CD4-positive, alpha-beta T cell treated with Interleukin-15 for 4 hours (primary cell): ENCODE data around the gene CENPQ.

ENCODE experiments used
- DNase-seq: peaks from one replicate; pipeline ENCODE4 v3.0.0-alpha.2; 2020; ENCODE audit warnings: low spot score

The CENPQ gene

GRCh38 chr6:49506569-49507111 lies 43.5 kb downstream of the CENPQ start:
- DNase-seq = no peak

- no peak for DNase-seq
These were observed 46.2 kb downstream of the CENPQ start for GRCh38 chr6:49509342-49509741.

GRCh38 chr6:49513153-49513989 lies 50.2 kb downstream of the CENPQ start:
- no peak for DNase-seq

GRCh38 chr6:49514571-49515484 lies 51.7 kb downstream of the CENPQ start:
- DNase-seq = no peak

- no peak for DNase-seq
These were observed 52.4 kb downstream of the CENPQ start for GRCh38 chr6:49515485-49516146.

- DNase-seq = no peak
These were observed 53.0 kb downstream of the CENPQ start for GRCh38 chr6:49516147-49516505.

- no peak for DNase-seq
These were observed 54.7 kb downstream of the CENPQ start for GRCh38 chr6:49517919-49518318.

- DNase-seq = no peak
These were observed 56.5 kb downstream of the CENPQ start for GRCh38 chr6:49519660-49520059.

GRCh38 chr6:49522710-49523593 lies 59.8 kb downstream of the CENPQ start:
- DNase-seq = no peak

GRCh38 chr6:49523901-49524300 lies 60.7 kb downstream of the CENPQ start:
- DNase-seq = no peak

- DNase-seq = no peak
These were observed 61.4 kb downstream of the CENPQ start for GRCh38 chr6:49524541-49524940.

GRCh38 chr6:49526598-49526997 lies 63.4 kb downstream of the CENPQ start:
- DNase-seq = no peak

GRCh38 chr6:49527320-49527719 lies 64.2 kb downstream of the CENPQ start:
- no peak for DNase-seq

GRCh38 chr6:49528571-49528970 lies 65.4 kb downstream of the CENPQ start:
- DNase-seq = no peak

GRCh38 chr6:49530141-49530776 lies 67.1 kb downstream of the CENPQ start:
- no peak for DNase-seq

GRCh38 chr6:49531774-49532569 lies 68.8 kb downstream of the CENPQ start:
- DNase-seq = peak; percentile 30

- no peak for DNase-seq
These were observed 72.6 kb downstream of the CENPQ start for GRCh38 chr6:49535795-49536194.

- DNase-seq = no peak
These were observed 75.9 kb downstream of the CENPQ start for GRCh38 chr6:49539102-49539501.

- DNase-seq = no peak
These were observed 77.4 kb downstream of the CENPQ start for GRCh38 chr6:49540614-49541013.

- no peak for DNase-seq
These were observed 78.1 kb downstream of the CENPQ start for GRCh38 chr6:49541210-49541724.
